ENCODE results near the gene ADGRB3. TPM values are rescaled to one million over a fixed set of nuclear protein-coding genes. Genes with fewer than 3 reads are reported as not detected.

Gene ADGRB3
- total RNA-seq, 4 donors from 2014 or later: 3.9 to 9.8 (median 7.2) TPM

- no peak for ATAC-seq
- no peak for TF ChIP-seq POLR2AphosphoS5 (IDR thresholded peaks at IDR 0.05)
- TF ChIP-seq POLR2A (IDR thresholded peaks at IDR 0.05): no peak
- TF ChIP-seq EP300 (IDR thresholded peaks at IDR 0.05): no peak
- TF ChIP-seq CTCF (IDR thresholded peaks at IDR 0.05): no peak
- Histone ChIP-seq H3K27me3 (no peaks in the 10 kb centered on the region), H3K4me1 (no peaks in the 10 kb centered on the region), H3K36me3 (no peaks in the 10 kb centered on the region), H3K9me3 (no peaks in the 10 kb centered on the region), H3K27ac (no peak overlapping the region), H3K4me3 (no peak overlapping the region)
- WGBS, 2 donors (ENCODE audit: low coverage in 1 of 2): 100% methylated on average over 2 of the region's 7 CpGs; no CpG with 5 or more reads in 1 of the 2 donors
Measured at GRCh38 chr6:69180361-69181067, 545.4 kb downstream of the ADGRB3 start.

- WGBS, 2 donors (ENCODE audit: low coverage in 1 of 2): 60 to 69% methylated on average over 1 to 3 of the region's 3 CpGs
- Histone ChIP-seq H3K4me3 (no peak overlapping the region), H3K36me3 (no peaks in the 10 kb centered on the region), H3K27me3 (no peaks in the 10 kb centered on the region), H3K27ac (no peak overlapping the region), H3K4me1 (no peaks in the 10 kb centered on the region), H3K9me3 (no peaks in the 10 kb centered on the region)
- ATAC-seq: no peak
- TF ChIP-seq EP300 (IDR thresholded peaks at IDR 0.05) (no peak), CTCF (IDR thresholded peaks at IDR 0.05) (no peak), POLR2A (IDR thresholded peaks at IDR 0.05) (no peak), POLR2AphosphoS5 (IDR thresholded peaks at IDR 0.05) (no peak)
Measured at GRCh38 chr6:69181964-69182363, 546.9 kb downstream of the ADGRB3 start.

DNA sequence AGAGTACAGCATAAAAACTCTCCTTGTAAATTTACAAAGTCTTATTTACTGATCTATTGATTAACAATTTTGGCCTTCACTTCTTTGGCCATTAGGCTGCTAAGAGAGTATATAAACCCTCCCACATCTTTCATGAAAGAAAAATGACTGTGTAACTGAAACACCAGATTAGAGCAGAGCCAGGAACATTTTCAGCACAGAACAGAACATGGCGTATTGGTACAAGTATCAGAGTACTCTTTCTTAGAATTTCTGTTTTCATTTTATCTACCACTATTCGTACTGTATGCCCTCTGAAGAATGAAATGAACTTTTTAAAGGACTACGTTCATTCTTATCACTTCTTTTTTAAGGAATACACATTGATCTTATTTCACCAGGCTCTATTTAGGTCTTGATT, 550.2 kb downstream of the ADGRB3 start:
- H3K4me3 ChIP-seq: no peak overlapping the region
- no peak for TF ChIP-seq POLR2A (IDR thresholded peaks at IDR 0.05)
- TF ChIP-seq POLR2AphosphoS5 (IDR thresholded peaks at IDR 0.05): no peak
- TF ChIP-seq EP300 (IDR thresholded peaks at IDR 0.05): no peak
- H3K36me3 ChIP-seq: no peaks in the 10 kb centered on the region
- WGBS, 2 donors (ENCODE audit: low coverage in 1 of 2): 76 to 93% methylated on average over 3 of the region's 3 CpGs
- H3K27ac ChIP-seq: no peak overlapping the region
- H3K9me3 ChIP-seq: no peaks in the 10 kb centered on the region
- no peaks in the 10 kb centered on the region for H3K27me3 ChIP-seq
- no peak for ATAC-seq
- no peaks in the 10 kb centered on the region for H3K4me1 ChIP-seq

DNA sequence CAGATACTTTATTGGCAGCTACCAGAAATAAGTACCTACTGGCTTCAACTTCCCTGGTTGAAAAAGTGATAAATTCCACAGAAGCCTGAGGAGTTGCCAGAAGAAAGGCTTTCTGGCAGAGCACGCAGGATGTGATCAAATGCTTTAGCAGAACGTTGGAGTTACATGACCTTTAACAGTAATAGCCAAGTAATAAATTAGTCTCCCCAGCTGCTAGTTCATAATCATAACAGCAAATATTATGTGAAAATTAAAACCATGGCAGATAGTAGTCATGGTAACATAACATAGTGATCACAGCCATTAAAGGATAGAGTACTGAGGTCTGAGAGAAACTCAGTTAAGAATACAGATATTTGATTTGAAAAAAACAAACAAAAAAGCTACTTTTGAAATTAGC, 567.7 kb downstream of the ADGRB3 start:
- Histone ChIP-seq H3K9me3 (no peaks in the 10 kb centered on the region), H3K4me3 (no peak overlapping the region), H3K27me3 (no peaks in the 10 kb centered on the region), H3K36me3 (no peaks in the 10 kb centered on the region), H3K27ac (no peak overlapping the region), H3K4me1 (no peaks in the 10 kb centered on the region)
- 3 to 14% methylated on average over 2 of the region's 2 CpGs for WGBS, 2 donors (ENCODE audit: low coverage in 1 of 2)
- no peak for ATAC-seq
- TF ChIP-seq POLR2AphosphoS5 (IDR thresholded peaks at IDR 0.05) (no peak), POLR2A (IDR thresholded peaks at IDR 0.05) (no peak), EP300 (IDR thresholded peaks at IDR 0.05) (no peak), CTCF (IDR thresholded peaks at IDR 0.05) (no peak)

GRCh38 chr6:69216127-69216526, 581.0 kb downstream of the ADGRB3 start:
- 50 to 59% methylated on average over 1 of the region's 1 CpG for WGBS, 2 donors (ENCODE audit: low coverage in 1 of 2)
- no peaks in the 10 kb centered on the region for H3K4me1 ChIP-seq
- H3K9me3 ChIP-seq: no peaks in the 10 kb centered on the region
- TF ChIP-seq EP300 (IDR thresholded peaks at IDR 0.05) (no peak), POLR2AphosphoS5 (IDR thresholded peaks at IDR 0.05) (no peak), POLR2A (IDR thresholded peaks at IDR 0.05) (no peak), CTCF (IDR thresholded peaks at IDR 0.05) (no peak)
- H3K27me3 ChIP-seq: no peaks in the 10 kb centered on the region
- H3K4me3 ChIP-seq: no peak overlapping the region
- no peaks in the 10 kb centered on the region for H3K36me3 ChIP-seq
- ATAC-seq: no peak
- H3K27ac ChIP-seq: no peak overlapping the region
